Psoas muscle (tissue), 8 donors: ENCODE data around the gene MRPL28. TPM values are rescaled to one million over a fixed set of nuclear protein-coding genes. Genes with fewer than 3 reads are reported as not detected.
"Not testable (repeated sequence)": the region's sequence is repeated elsewhere in the genome, so short reads cannot be mapped to it uniquely, and the experiment has no call there.

Experiments
- ATAC-seq, 4 donors: fragments of 200-7000 bp; cut with Tn5 transposase; one replicate each; pipeline ENCODE4 v1.9.1; 2020; ENCODE audit warnings: moderate library complexity in 3 of 4, mild to moderate bottlenecking in 2 of 4
- DNase-seq, 2 donors: peaks; one replicate each; pipeline ENCODE4 v3.0.0-alpha.2; 2020
- H3K27ac ChIP-seq: fragments of 200-600 bp; one replicate; pipeline ENCODE4 v1.8.0; 2022
- H3K27me3 ChIP-seq, 3 donors: fragments of 200-600 bp in 1 of 3; one replicate each; pipeline versions ENCODE4 v1.6.1 to v1.8.0; 2013 to 2022; ENCODE audit warnings: low read length in 2 of 3, mild to moderate bottlenecking in 2 of 3, moderate library complexity in 1 of 3; ENCODE audit not compliant: insufficient read depth in 3 of 3
- H3K36me3 ChIP-seq, 2 donors: fragments of 200-600 bp in 1 of 2; one replicate each; pipeline versions ENCODE4 v1.6.1 to v1.8.0; 2013 to 2022; ENCODE audit warnings: low read depth in 1 of 2, mild to moderate bottlenecking in 1 of 2, moderate library complexity in 1 of 2; ENCODE audit not compliant: insufficient read depth in 1 of 2
- H3K4me1 ChIP-seq: fragments of 200-600 bp; one replicate; pipeline ENCODE4 v1.8.0; 2022
- H3K4me3 ChIP-seq: fragments of 200-600 bp; one replicate; pipeline ENCODE4 v1.8.0; 2022; ENCODE audit warnings: mild to moderate bottlenecking
- H3K9me3 ChIP-seq: fragments of 200-600 bp; one replicate; pipeline ENCODE4 v1.8.0; 2022
- WGBS, 3 donors: extraction: QIAGEN DNeasy Blood & Tissue Kit; methylation state at CpG; one replicate each; pipeline versions ENCODE4 v1.1.6 to v1.1.7; 2013; 5-methylcytosine and 5-hydroxymethylcytosine counted together
- intact Hi-C, 2 donors: fragments of 100-400 bp; cut with DNase I; formaldehyde crosslinking; loops; one replicate each; pipeline versions ENCODE4 v1.11.0 to v1.14.2; 2022
- polyA plus RNA-seq, 3 donors: library from polyadenylated mRNA; stranded (reverse); fragments of 200-250 nt; gene quantifications; one replicate each; pipeline ENCODE4 v1.2.3, GENCODE V29; 2013
- total RNA-seq, 4 donors: library from RNA; stranded (reverse); fragmentation: NEBNext Ultra II Directional in 2 of 4; extraction: Animal tissue kit (Norgen Biotek cat#: 25700) in 2 of 4; gene quantifications; one replicate each; pipeline versions ENCODE4 v1.2.1 to v1.2.4, GENCODE V29; 2021 to 2023
- TF ChIP-seq, protein P1 (sequence below): fragments of 200-600 bp; IDR thresholded peaks from one replicate; pipeline ENCODE4 v1.8.0; 2022; ENCODE audit warnings: antibody characterized with exemption
- donor health status: healthy with polysubstance abuse.
- donor health status: DM: no; HTN: no; CAD: no; lungs with moderate emphysema.
- donor health status: Bipolar disorder and iron deficiency.
- donor health status: healthy.
- donor health status: DM: yes; HTN: yes; CAD: no.
- donor health status: DM: no; HTN: no; CAD: no.
- donor health status: DM: no; HTN: no; CAD: no.
- donor health status: DM: yes; HTN: yes; CAD: no.

The MRPL28 gene
- total and polyA plus RNA-seq, 7 donors: 55.4 to 126 (median 67.1) TPM

DNA sequence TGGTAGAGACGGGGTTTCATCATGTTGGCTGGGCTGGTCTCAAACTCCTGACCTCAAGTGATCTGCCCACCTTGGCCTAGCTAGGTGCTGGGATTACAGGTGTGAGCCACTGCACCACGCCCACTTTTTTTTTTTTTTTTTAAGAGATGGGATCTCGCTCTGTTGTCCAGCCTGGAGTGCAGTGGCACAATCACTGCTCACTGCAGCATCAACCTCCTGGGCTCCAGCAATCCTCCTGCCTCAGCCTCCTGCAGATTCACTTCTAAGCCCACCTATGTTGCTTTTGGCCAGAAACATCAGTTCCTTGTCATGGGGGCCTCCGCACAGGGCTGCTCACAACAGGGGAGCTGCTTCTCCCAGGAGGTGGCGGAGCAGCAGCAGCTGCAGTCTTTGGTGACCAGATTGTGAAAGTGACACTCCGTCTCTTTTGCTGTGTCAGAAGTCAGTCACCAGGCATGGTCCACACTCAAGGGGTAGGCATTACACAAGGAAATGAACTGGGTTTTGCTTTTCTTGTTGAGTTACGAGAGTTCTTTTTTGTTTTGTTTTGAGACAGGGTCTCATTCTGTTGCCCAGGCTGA is 22.2 kb upstream of the MRPL28 start:
- no peak for ATAC-seq
- intact Hi-C loops: no loop called here
- Histone ChIP-seq H3K4me3 (no peak overlapping the region), H3K4me1 (peaks cover 5% of the 10 kb centered on the region), H3K36me3 (no peaks in the 10 kb centered on the region), H3K27ac (no peak overlapping the region), H3K27me3 (no peaks in the 10 kb centered on the region), H3K9me3 (no peaks in the 10 kb centered on the region)
- WGBS, 3 donors: 86 to 94% (median 89%) methylated on average over 7 of the region's 7 CpGs
- DNase-seq: no peak
- TF ChIP-seq, protein P1, sequence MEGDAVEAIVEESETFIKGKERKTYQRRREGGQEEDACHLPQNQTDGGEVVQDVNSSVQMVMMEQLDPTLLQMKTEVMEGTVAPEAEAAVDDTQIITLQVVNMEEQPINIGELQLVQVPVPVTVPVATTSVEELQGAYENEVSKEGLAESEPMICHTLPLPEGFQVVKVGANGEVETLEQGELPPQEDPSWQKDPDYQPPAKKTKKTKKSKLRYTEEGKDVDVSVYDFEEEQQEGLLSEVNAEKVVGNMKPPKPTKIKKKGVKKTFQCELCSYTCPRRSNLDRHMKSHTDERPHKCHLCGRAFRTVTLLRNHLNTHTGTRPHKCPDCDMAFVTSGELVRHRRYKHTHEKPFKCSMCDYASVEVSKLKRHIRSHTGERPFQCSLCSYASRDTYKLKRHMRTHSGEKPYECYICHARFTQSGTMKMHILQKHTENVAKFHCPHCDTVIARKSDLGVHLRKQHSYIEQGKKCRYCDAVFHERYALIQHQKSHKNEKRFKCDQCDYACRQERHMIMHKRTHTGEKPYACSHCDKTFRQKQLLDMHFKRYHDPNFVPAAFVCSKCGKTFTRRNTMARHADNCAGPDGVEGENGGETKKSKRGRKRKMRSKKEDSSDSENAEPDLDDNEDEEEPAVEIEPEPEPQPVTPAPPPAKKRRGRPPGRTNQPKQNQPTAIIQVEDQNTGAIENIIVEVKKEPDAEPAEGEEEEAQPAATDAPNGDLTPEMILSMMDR: no peak

DNA sequence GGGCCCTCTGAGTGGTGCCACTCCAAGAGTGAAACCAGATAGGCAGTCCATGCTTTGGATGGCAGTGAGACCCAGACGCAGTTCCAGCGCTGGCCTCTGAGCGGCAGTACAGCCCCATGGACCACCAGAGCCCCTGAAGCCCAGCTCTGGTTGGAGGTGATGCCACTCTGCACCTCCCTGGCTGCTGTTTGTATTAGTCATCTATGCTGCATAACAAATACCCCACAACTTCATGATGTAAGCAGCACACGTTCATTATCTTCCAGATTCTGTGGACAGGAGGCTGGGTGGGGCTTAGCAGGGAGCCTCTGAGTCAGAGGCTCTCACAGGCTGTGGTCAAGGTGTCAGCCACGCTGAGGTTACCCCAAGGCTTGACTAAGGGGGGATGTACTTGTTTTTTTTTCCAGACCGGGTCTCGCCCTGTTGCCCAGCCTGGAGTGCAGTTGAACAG is 21.6 kb upstream of the MRPL28 start:
- ATAC-seq (peak; percentile 77 to 88 (median 86)), DNase-seq (peak; percentile 65 to 80)
- intact Hi-C loops: no loop called here

DNA sequence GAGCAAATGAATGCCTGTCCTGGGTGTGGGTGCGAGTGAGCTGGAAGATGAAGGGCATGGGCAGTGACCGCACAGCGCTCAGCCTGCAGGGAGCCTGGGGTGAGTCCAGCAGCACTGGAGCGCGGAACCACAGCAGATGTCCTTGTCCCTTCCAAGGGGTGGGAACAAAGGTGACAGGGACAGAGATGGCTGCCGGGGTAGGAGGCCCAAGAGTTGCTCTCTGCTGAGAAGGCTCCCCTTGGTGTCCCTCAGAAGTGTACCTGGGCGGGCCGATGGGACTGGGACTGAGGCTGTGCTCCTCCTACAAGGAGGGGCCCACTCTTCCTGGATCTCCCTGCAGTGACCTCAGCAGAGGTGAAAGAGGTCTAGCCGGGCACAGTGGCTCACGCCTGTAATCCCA is 19.0 kb upstream of the MRPL28 start:
- ATAC-seq: no peak
- peaks cover 21% of the 10 kb centered on the region for H3K4me1 ChIP-seq
- WGBS, 3 donors: 80 to 88% (median 85%) methylated on average over 10 of the region's 10 CpGs
- no peak for DNase-seq
- intact Hi-C loops: no loop called here
- no peaks in the 10 kb centered on the region for H3K36me3 ChIP-seq
- TF ChIP-seq, protein P1: no peak
- H3K27ac ChIP-seq: no peak overlapping the region
- no peaks in the 10 kb centered on the region for H3K27me3 ChIP-seq
- H3K4me3 ChIP-seq: no peak overlapping the region
- H3K9me3 ChIP-seq: no peaks in the 10 kb centered on the region

More for the DNA sequence above, 21.6 kb upstream of the MRPL28 start:
- Histone ChIP-seq H3K9me3 (no peaks in the 10 kb centered on the region), H3K4me3 (no peak overlapping the region), H3K27me3 (no peaks in the 10 kb centered on the region), H3K27ac (no peak overlapping the region), H3K4me1 (peaks cover 11% of the 10 kb centered on the region), H3K36me3 (no peaks in the 10 kb centered on the region)
- TF ChIP-seq, protein P1: peak; percentile 61
- 68 to 77% (median 76%) methylated on average over 7 of the region's 7 CpGs for WGBS, 3 donors

DNA sequence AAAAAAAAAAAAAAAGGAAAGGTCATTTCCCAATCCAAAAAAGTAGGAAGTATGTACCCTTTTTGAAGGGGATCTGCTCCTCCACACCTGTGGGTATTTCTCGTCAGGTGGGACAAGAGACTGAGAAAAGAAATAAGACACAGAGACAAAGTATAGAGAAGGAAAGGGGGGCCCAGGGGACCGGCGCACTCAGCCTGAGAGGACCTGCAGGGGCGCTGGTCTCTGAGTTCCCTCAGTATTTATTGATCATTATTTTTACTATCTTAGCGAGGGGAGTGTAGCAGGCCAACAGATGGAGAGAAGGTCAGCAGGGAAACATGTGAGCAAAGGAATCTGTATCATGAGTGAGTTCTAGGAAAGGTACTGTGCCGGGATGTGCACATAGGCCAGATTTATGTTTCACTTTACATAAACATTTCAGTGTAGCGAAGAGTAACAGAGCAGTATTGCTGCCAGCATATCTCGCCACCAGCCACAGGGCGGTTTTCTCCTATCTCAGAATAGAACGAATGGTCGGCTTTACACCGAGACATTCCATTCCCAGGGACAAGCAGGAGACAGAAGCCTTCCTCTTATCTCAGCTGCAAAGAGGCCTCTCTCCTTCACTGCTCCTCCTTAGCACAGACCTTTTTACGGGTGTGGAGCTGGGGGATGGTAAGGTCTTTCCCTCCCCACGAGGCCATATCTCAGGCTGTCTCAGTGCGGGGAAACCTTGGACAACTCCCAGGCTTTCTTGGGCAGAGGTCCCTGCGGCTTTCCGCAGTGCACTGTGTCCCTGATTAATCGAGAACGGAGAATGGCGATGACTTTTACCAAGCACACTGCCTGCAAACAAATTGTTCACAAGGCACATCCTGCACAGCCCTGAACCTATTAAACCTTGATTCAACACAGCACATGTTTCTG is 17.7 kb upstream of the MRPL28 start:
- Histone ChIP-seq H3K27ac (peak overlapping the region; percentile 32), H3K4me1 (peaks cover 33% of the 10 kb centered on the region), H3K4me3 (peak overlapping the region; percentile 19)
- 33 to 41% (median 40%) methylated on average over 20 of the region's 20 CpGs for WGBS, 3 donors
- peak in 1 of 4 donors; percentile 22 for ATAC-seq
- intact Hi-C loops, H3K27me3 ChIP-seq, H3K9me3 ChIP-seq, H3K36me3 ChIP-seq, DNase-seq: not testable (repeated sequence)

DNA sequence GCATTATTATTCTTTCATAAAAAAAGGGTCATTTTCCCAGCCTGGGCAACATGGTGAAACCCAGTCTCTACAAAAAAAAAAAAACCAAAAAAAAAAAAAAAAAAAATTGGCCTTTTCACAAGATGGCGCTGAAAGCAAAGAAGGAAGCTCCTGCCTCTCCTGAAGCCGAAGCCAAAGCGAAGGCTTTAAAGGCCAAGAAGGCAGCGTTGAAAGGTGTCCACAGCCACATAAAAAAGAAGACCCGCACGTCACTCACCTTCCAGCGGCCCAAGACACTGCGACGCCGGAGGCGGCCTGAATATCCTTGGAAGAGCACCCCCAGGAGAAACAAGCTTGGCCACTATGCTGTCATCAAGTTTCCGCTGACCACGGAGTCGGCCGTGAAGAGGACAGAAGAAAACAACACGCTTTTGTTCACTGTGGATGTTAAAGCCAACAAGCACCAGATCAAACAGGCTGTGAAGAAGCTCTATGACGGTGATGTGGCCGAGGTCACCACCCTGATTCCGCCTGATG is 16.4 kb upstream of the MRPL28 start:
- H3K27ac ChIP-seq: peak overlapping the region; percentile 70
- WGBS, 3 donors: 32 to 67% (median 38%) methylated on average over 19 of the region's 19 CpGs
- ATAC-seq (peak in 1 of 4 donors; percentile 2), DNase-seq (no peak)
- intact Hi-C loops: no loop called here
- peaks cover 40% of the 10 kb centered on the region for H3K4me1 ChIP-seq
- H3K27me3 ChIP-seq: no peaks in the 10 kb centered on the region
- H3K4me3 ChIP-seq: peak overlapping the region; percentile 2
- TF ChIP-seq, protein P1: no peak
- no peaks in the 10 kb centered on the region for H3K36me3 ChIP-seq
- no peaks in the 10 kb centered on the region for H3K9me3 ChIP-seq
